A549 (cell line): ENCODE data around the gene PITPNM2. TPM values are rescaled to one million over a fixed set of nuclear protein-coding genes. Genes with fewer than 3 reads are reported as not detected.

ENCODE experiments used
- ATAC-seq, 2 experiments: fragments of 200-7000 bp in 1 of 2; fragments of >200 bp in 1 of 2; cut with Nextera tagmentation in 1 of 2; cut with Tn5 transposase in 1 of 2; 3 replicates each; pipeline versions ENCODE4 v1.8.0 to v1.9.1; 2018 to 2020; ENCODE audit warnings: mild to moderate bottlenecking in 1 of 2, moderate library complexity in 1 of 2
- CTCF ChIA-PET: fragments of 300-600 bp; sonication (Branson Sonifier 250); formaldehyde crosslinking; extraction: SDS; loops from one replicate; lab custom pipeline; 2021; ENCODE audit warnings: antibody characterized with exemption, inconsistent platforms; lab: Yijun Ruan, JAX
- POLR2A ChIA-PET: fragments of 350-600 bp; formaldehyde crosslinking; extraction: SDS; loops from one replicate; lab custom pipeline; 2021; ENCODE audit warnings: antibody characterized with exemption, inconsistent platforms; lab: Yijun Ruan, JAX
- DNase-seq, 2 experiments: peaks; one replicate each; pipeline versions ENCODE4 v3.0.0 to v3.0.0-alpha.2; 2011 to 2016; ENCODE audit warnings: low read depth in 1 of 2, low spot score in 1 of 2
- FAIRE-seq: peaks from 2 replicates; lab custom pipeline; 2011; peaks lifted over from hg19 to GRCh38; lab: Jason Lieb, UNC
- H3K27ac ChIP-seq, 2 experiments: fragments of >200 bp; sonication (Bioruptor Twin); formaldehyde crosslinking; 3 replicates each; pipeline ENCODE4 v1.5.1; 2016 to 2017
- H3K4me1 ChIP-seq: fragments of >200 bp; sonication (Bioruptor Twin); formaldehyde crosslinking; 3 replicates; pipeline ENCODE4 v1.6.1; 2016
- H3K4me2 ChIP-seq: fragments of >200 bp; sonication (Bioruptor Twin); formaldehyde crosslinking; 3 replicates; pipeline ENCODE4 v1.6.1; 2016
- H3K4me3 ChIP-seq: fragments of >200 bp; sonication (Bioruptor Twin); formaldehyde crosslinking; 3 replicates; pipeline ENCODE4 v1.5.1; 2016
- H3K9me3 ChIP-seq: fragments of >200 bp; sonication (Bioruptor Twin); formaldehyde crosslinking; 3 replicates; pipeline ENCODE4 v1.6.1; 2016
- BHLHE40 ChIP-seq: IDR thresholded peaks from 2 replicates; pipeline ENCODE4 v1.6.1; 2012; ENCODE audit warnings: low read depth, low read length, inconsistent platforms
- CBX2 ChIP-seq: fragments of 200-600 bp; sonication (generic); IDR thresholded peaks from 2 replicates; pipeline ENCODE4 v1.6.1; 2016; ENCODE audit warnings: low read depth, mild to moderate bottlenecking, borderline replicate concordance
- CHD4 ChIP-seq: fragments of 200-600 bp; sonication (generic); IDR thresholded peaks from 2 replicates; pipeline ENCODE4 v1.6.1; 2016; ENCODE audit warnings: antibody characterized with exemption, mild to moderate bottlenecking, borderline replicate concordance
- E2F6 ChIP-seq: IDR thresholded peaks from 2 replicates; pipeline ENCODE4 v1.6.1; 2012; ENCODE audit warnings: low read depth, borderline replicate concordance
- ESRRA ChIP-seq: fragments of 150-350 bp; IDR thresholded peaks from 2 replicates; pipeline ENCODE4 v1.6.1; 2014; ENCODE audit warnings: mild to moderate bottlenecking, low read length, borderline replicate concordance
- FOSB ChIP-seq: fragments of 250-450 bp; sonication (Bioruptor Pico); IDR thresholded peaks from 2 replicates; pipeline ENCODE4 v1.5.0; 2020; ENCODE audit warnings: mild to moderate bottlenecking, moderate library complexity
- FOSL2 ChIP-seq, 2 experiments: fragments of 450-650 bp in 1 of 2; fragments of >200 bp in 1 of 2; sonication (Bioruptor Twin) in 1 of 2; formaldehyde crosslinking; IDR thresholded peaks; 2 replicates each; pipeline versions ENCODE4 v1.5.0 to v1.6.1; 2016 to 2020; ENCODE audit warnings: mild to moderate bottlenecking in 1 of 2, moderate library complexity in 1 of 2
- HEYL ChIP-seq: fragments of 250-450 bp; sonication (Bioruptor Pico); IDR thresholded peaks from 2 replicates; pipeline ENCODE4 v1.8.0; 2021; ENCODE audit warnings: mild to moderate bottlenecking, moderate library complexity
- HOXB13 ChIP-seq: fragments of 250-450 bp; sonication (Bioruptor Pico); IDR thresholded peaks from 2 replicates; pipeline ENCODE4 v1.5.0; 2020; ENCODE audit warnings: low read depth, mild to moderate bottlenecking, moderate library complexity
- HOXB5 ChIP-seq: fragments of 250-450 bp; sonication (Bioruptor Pico); IDR thresholded peaks from 2 replicates; pipeline ENCODE4 v1.5.0; 2020; ENCODE audit warnings: mild to moderate bottlenecking, moderate library complexity
- JUNB ChIP-seq: fragments of >200 bp; sonication (Bioruptor Twin); formaldehyde crosslinking; IDR thresholded peaks from 2 replicates; pipeline ENCODE4 v1.6.1; 2016
- KDM1A ChIP-seq: fragments of 200-600 bp; sonication (generic); IDR thresholded peaks from 2 replicates; pipeline ENCODE4 v1.6.1; 2016; ENCODE audit warnings: low read depth, mild to moderate bottlenecking
- KDM5A ChIP-seq: fragments of 200-600 bp; sonication (generic); IDR thresholded peaks from 2 replicates; pipeline ENCODE4 v1.6.1; 2016; ENCODE audit warnings: antibody characterized with exemption, mild to moderate bottlenecking
- NR3C1 ChIP-seq: fragments of >200 bp; sonication (Bioruptor Twin); formaldehyde crosslinking; IDR thresholded peaks from 3 replicates; pipeline ENCODE4 v1.6.1; 2017
- PHF8 ChIP-seq: fragments of 200-600 bp; sonication (generic); IDR thresholded peaks from 2 replicates; pipeline ENCODE4 v1.6.1; 2016; ENCODE audit warnings: low read depth, mild to moderate bottlenecking, antibody characterized with exemption, moderate library complexity, borderline replicate concordance
- POLR2AphosphoS2 ChIP-seq: conservative IDR thresholded peaks from 2 replicates; pipeline ENCODE4 v1.6.1; 2012; ENCODE audit warnings: low read length, improper control_type of control experiment, inconsistent platforms
- RAD21 ChIP-seq, 2 experiments: fragments of >200 bp in 1 of 2; sonication (Bioruptor Twin) in 1 of 2; formaldehyde crosslinking in 1 of 2; IDR thresholded peaks in 1 of 2; conservative IDR thresholded peaks in 1 of 2; 2 replicates in 1 of 2; 3 replicates in 1 of 2; pipeline ENCODE4 v1.6.1; 2012 to 2018; ENCODE audit warnings: inconsistent platforms in 1 of 2
- RFX5 ChIP-seq: fragments of 450-650 bp; IDR thresholded peaks from 2 replicates; pipeline ENCODE4 v1.7.1; 2014; ENCODE audit warnings: antibody characterized with exemption, mild to moderate bottlenecking, moderate library complexity
- RNF2 ChIP-seq: fragments of 200-600 bp; sonication (generic); IDR thresholded peaks from 2 replicates; pipeline ENCODE4 v1.6.1; 2016; ENCODE audit warnings: low read depth, mild to moderate bottlenecking, antibody characterized with exemption, moderate library complexity, borderline replicate concordance
- SMC3 ChIP-seq: fragments of >200 bp; sonication (Bioruptor Twin); formaldehyde crosslinking; IDR thresholded peaks from 3 replicates; pipeline ENCODE4 v1.6.1; 2018; ENCODE audit warnings: inconsistent platforms
- SREBF2 ChIP-seq: fragments of 450-650 bp; IDR thresholded peaks from 2 replicates; pipeline ENCODE4 v1.6.1; 2014; ENCODE audit warnings: mild to moderate bottlenecking, moderate library complexity
- TFCP2L1 ChIP-seq: fragments of 250-450 bp; sonication (Bioruptor Pico); IDR thresholded peaks from 2 replicates; pipeline ENCODE4 v1.5.0; 2021; ENCODE audit warnings: mild to moderate bottlenecking
- USF2 ChIP-seq: fragments of 450-650 bp; IDR thresholded peaks from 2 replicates; pipeline ENCODE4 v1.6.1; 2014; ENCODE audit warnings: antibody characterized with exemption
- ZC3H11A ChIP-seq: fragments of 450-650 bp; IDR thresholded peaks from 2 replicates; pipeline ENCODE4 v1.6.1; 2014; ENCODE audit warnings: antibody characterized with exemption, mild to moderate bottlenecking
- ZNF302 ChIP-seq: fragments of 250-450 bp; sonication (Bioruptor Pico); IDR thresholded peaks from 2 replicates; pipeline ENCODE4 v1.9.0; 2021; ENCODE audit warnings: inconsistent platforms, mild to moderate bottlenecking, moderate library complexity
- ZSCAN20 ChIP-seq: fragments of 250-450 bp; sonication (Bioruptor Pico); IDR thresholded peaks from 2 replicates; pipeline ENCODE4 v1.8.0; 2022; ENCODE audit warnings: mild to moderate bottlenecking, moderate library complexity
- WGBS: methylation state at CpG from one replicate; pipeline ENCODE4 v1.1.6; 2017; ENCODE audit errors: missing lambda C conversion rate; 5-methylcytosine and 5-hydroxymethylcytosine counted together
- polyA plus RNA-seq, 4 experiments: library from polyadenylated mRNA; depleted of rRNA in 3 of 4; stranded (reverse); fragments of >200 nt; fragmentation: RNase III in 1 of 4; extraction: RNeasy Plus Mini Kit Qiagen cat#74134 plus additional on column Dnase treatment in 1 of 4; gene quantifications; 2 replicates in 3 of 4; 3 replicates in 1 of 4; pipeline ENCODE4 v1.2.3, GENCODE V29; 2011 to 2017

The PITPNM2 gene
- polyA plus RNA-seq, 2 of the 4 experiments (the other 2 are of a cell fraction) = 2.6 to 13.6 TPM

GRCh38 chr12:123131879-123132402 lies 18.9 kb downstream of the PITPNM2 start:
- TF ChIP-seq RFX5 = no peak
- TF ChIP-seq KDM1A = no peak
- TF ChIP-seq KDM5A = no peak
- no peak for TF ChIP-seq SREBF2
- TF ChIP-seq ZC3H11A = no peak
- no peak for TF ChIP-seq HEYL (CRISPR knock-in tag)
- no peak for TF ChIP-seq ESRRA
- no peak for TF ChIP-seq HOXB5
- no peak for TF ChIP-seq ZSCAN20 (CRISPR knock-in tag)
- TF ChIP-seq NR3C1 = no peak
- no peak for TF ChIP-seq PHF8
- no peak for TF ChIP-seq RAD21 (conservative IDR thresholded peaks at IDR 0.05 in 1 of 2, IDR thresholded peaks at IDR 0.05 in 1 of 2)
- TF ChIP-seq JUNB = no peak
- no peak for TF ChIP-seq POLR2AphosphoS2
- no peak for TF ChIP-seq CHD4
- TF ChIP-seq E2F6 = no peak
- no peak for TF ChIP-seq TFCP2L1 (CRISPR knock-in tag)
- no peak for TF ChIP-seq FOSL2 (IDR thresholded peaks at IDR 0.05)
- no peak for TF ChIP-seq FOSL2 (CRISPR knock-in tag; IDR thresholded peaks at IDR 0.05)
- no peak for TF ChIP-seq BHLHE40
- no peak for TF ChIP-seq SMC3
- CTCF ChIA-PET = no interaction called here
- Histone ChIP-seq H3K4me1 (peaks cover 46% of the 10 kb centered on the region), H3K9me3 (no peaks in the 10 kb centered on the region), H3K4me3 (no peak overlapping the region), H3K27ac (peak overlapping the region; percentile 38 to 96), H3K4me2 (peak overlapping the region; percentile 21)
- WGBS = 86% methylated on average over 9 of the region's 12 CpGs
- DNase-seq (no peak), ATAC-seq (peak; percentile 40 to 43; a peak in 5 of 6 replicates), FAIRE-seq (no peak)
- POLR2A ChIA-PET = no interaction called here

- Histone ChIP-seq H3K4me1 (peaks cover 50% of the 10 kb centered on the region), H3K9me3 (no peaks in the 10 kb centered on the region), H3K4me3 (no peak overlapping the region), H3K27ac (peak overlapping the region; percentile 38 to 96), H3K4me2 (peak overlapping the region; percentile 21; the same call in 2 of the 3 replicates)
- TF ChIP-seq RNF2 = no peak
- no peak for TF ChIP-seq ZNF302 (CRISPR knock-in tag)
- no peak for TF ChIP-seq FOSB (CRISPR knock-in tag)
- TF ChIP-seq NR3C1 = no peak
- no peak for TF ChIP-seq HOXB13 (CRISPR knock-in tag)
- no peak for TF ChIP-seq CBX2
- TF ChIP-seq RFX5 = no peak
- no peak for TF ChIP-seq USF2
- peak; percentile 37 to 49; a peak in 5 of 6 replicates for ATAC-seq
- DNase-seq = no peak
- ChIA-PET CTCF (no interaction called here), POLR2A (no interaction called here)
- 84% methylated on average over 4 of the region's 4 CpGs for WGBS
- FAIRE-seq = no peak
Measured at GRCh38 chr12:123131291-123131832, 19.5 kb downstream of the PITPNM2 start.
